WTC11 (cell line): ENCODE measurements around the gene IKZF2. TPM values are rescaled to one million over a fixed set of nuclear protein-coding genes. Genes with fewer than 3 reads are reported as not detected.
A peak's percentile ranks its signal among the peaks of the same experiment; 100 is the strongest.

Experiments used
- ATAC-seq: fragments of 200-7000 bp; cut with Tn5 transposase; 2 replicates; pipeline ENCODE4 v1.10.0; 2021; ENCODE audit warnings: mild to moderate bottlenecking, moderate library complexity
- CTCF ChIA-PET: fragments of 300-600 bp; sonication (Branson Sonifier 250); formaldehyde crosslinking; loops from one replicate; lab custom pipeline; 2021; ENCODE audit warnings: antibody characterized with exemption; lab: Charles Lee
- POLR2A ChIA-PET: fragments of 350-600 bp; sonication (Branson Sonifier 250); formaldehyde crosslinking; loops from one replicate; lab custom pipeline; 2021; ENCODE audit warnings: antibody characterized with exemption; lab: Charles Lee
- DNase-seq: peaks from one replicate; pipeline ENCODE4 v3.0.0; 2021; ENCODE audit warnings: low spot score
- H3K27ac Mint-ChIP-seq: 2 replicates; pipeline ENCODE4 v1.8.0; 2021; ENCODE audit warnings: mixed read lengths
- H3K27me3 Mint-ChIP-seq: 2 replicates; pipeline ENCODE4 v1.8.0; 2021; ENCODE audit warnings: low read depth, mild to moderate bottlenecking, moderate library complexity, mixed read lengths
- H3K36me3 Mint-ChIP-seq: 2 replicates; pipeline ENCODE4 v1.8.0; 2021; ENCODE audit warnings: mixed read lengths
- H3K4me1 Mint-ChIP-seq: 2 replicates; pipeline ENCODE4 v1.8.0; 2022; ENCODE audit warnings: mixed read lengths
- H3K4me3 Mint-ChIP-seq: 2 replicates; pipeline ENCODE4 v1.8.0; 2021; ENCODE audit warnings: mild to moderate bottlenecking, moderate library complexity, mixed read lengths
- H3K9me3 Mint-ChIP-seq: 2 replicates; pipeline ENCODE4 v1.8.0; 2021; ENCODE audit warnings: mixed read lengths
- ATF1 ChIP-seq: sonication (generic); formaldehyde crosslinking; IDR thresholded peaks from 2 replicates; pipeline ENCODE4 v1.8.1; 2023; ENCODE audit warnings: mild to moderate bottlenecking, moderate library complexity, missing genetic modification reagents
- CBFB ChIP-seq: sonication (generic); formaldehyde crosslinking; IDR thresholded peaks from 2 replicates; pipeline ENCODE4 v1.8.1; 2022; ENCODE audit warnings: mild to moderate bottlenecking, low read depth, missing genetic modification reagents
- ELF4 ChIP-seq: sonication (generic); formaldehyde crosslinking; IDR thresholded peaks from 2 replicates; pipeline ENCODE4 v1.8.1; 2022; ENCODE audit warnings: low read depth, mild to moderate bottlenecking, moderate library complexity, missing genetic modification reagents
- GTF2I ChIP-seq: fragments of 250-450 bp; sonication (Bioruptor Pico); conservative IDR thresholded peaks from 2 replicates; pipeline ENCODE4 v1.4.0; 2021; ENCODE audit warnings: mild to moderate bottlenecking
- JAZF1 ChIP-seq: fragments of 250-450 bp; sonication (Bioruptor Pico); IDR thresholded peaks from 2 replicates; pipeline ENCODE4 v1.9.0; 2021; ENCODE audit warnings: moderate library complexity, mild to moderate bottlenecking, inconsistent platforms
- JUN ChIP-seq: sonication (generic); formaldehyde crosslinking; IDR thresholded peaks from 2 replicates; pipeline ENCODE4 v1.8.0; 2023; ENCODE audit warnings: mild to moderate bottlenecking, missing genetic modification reagents
- NR2C2 ChIP-seq: sonication (generic); formaldehyde crosslinking; IDR thresholded peaks from 2 replicates; pipeline ENCODE4 v1.8.0; 2022; ENCODE audit warnings: mild to moderate bottlenecking, missing genetic modification reagents
- OVOL2 ChIP-seq: fragments of 250-450 bp; sonication (Bioruptor Pico); IDR thresholded peaks from 2 replicates; pipeline ENCODE4 v1.9.0; 2021; ENCODE audit warnings: mild to moderate bottlenecking, borderline replicate concordance
- PRRX2 ChIP-seq: fragments of 250-450 bp; sonication (Bioruptor Pico); IDR thresholded peaks from 2 replicates; pipeline ENCODE4 v1.8.0; 2021; ENCODE audit warnings: mild to moderate bottlenecking
- RELA ChIP-seq: sonication (generic); formaldehyde crosslinking; IDR thresholded peaks from 2 replicates; pipeline ENCODE4 v1.8.1; 2022; ENCODE audit warnings: missing genetic modification reagents, mild to moderate bottlenecking, borderline replicate concordance
- TEAD1 ChIP-seq: sonication (generic); formaldehyde crosslinking; IDR thresholded peaks from 2 replicates; pipeline ENCODE4 v1.8.0; 2022; ENCODE audit warnings: mild to moderate bottlenecking, missing genetic modification reagents
- TEAD4 ChIP-seq: sonication (generic); formaldehyde crosslinking; IDR thresholded peaks from 2 replicates; pipeline ENCODE4 v1.8.0; 2022; ENCODE audit warnings: mild to moderate bottlenecking, missing genetic modification reagents
- USF1 ChIP-seq: sonication (generic); formaldehyde crosslinking; IDR thresholded peaks from 2 replicates; pipeline ENCODE4 v1.8.0; 2022; ENCODE audit warnings: mild to moderate bottlenecking, missing genetic modification reagents
- ZBTB21 ChIP-seq: sonication (generic); formaldehyde crosslinking; IDR thresholded peaks from 2 replicates; pipeline ENCODE4 v1.8.1; 2023; ENCODE audit warnings: mild to moderate bottlenecking, missing genetic modification reagents, borderline replicate concordance
- ZNF671 ChIP-seq: fragments of 250-450 bp; sonication (Bioruptor Pico); IDR thresholded peaks from 2 replicates; pipeline ENCODE4 v1.8.0; 2021; ENCODE audit warnings: mild to moderate bottlenecking
- total RNA-seq: library from RNA; stranded (reverse); gene quantifications from 3 replicates; pipeline ENCODE4 v1.2.3, GENCODE V29; 2021
- TF ChIP-seq, protein P1 (sequence below): sonication (generic); formaldehyde crosslinking; IDR thresholded peaks from 2 replicates; pipeline ENCODE4 v1.8.1; 2023; ENCODE audit warnings: mild to moderate bottlenecking, missing genetic modification reagents, moderate library complexity
- TF ChIP-seq, protein P2 (sequence below): sonication (generic); formaldehyde crosslinking; IDR thresholded peaks from 2 replicates; pipeline ENCODE4 v1.8.1; 2022; ENCODE audit warnings: missing genetic modification reagents, borderline replicate concordance

IKZF2 gene
- total RNA-seq, 1 experiment from 2014 or later = 4.2 TPM

- Mint-ChIP-seq H3K4me3 (peak overlapping the region; percentile 73), H3K27ac (peak overlapping the region; percentile 97), H3K9me3 (peaks cover 11% of the 10 kb centered on the region; the same call in 1 of the 2 replicates), H3K4me1 (peaks cover 51% of the 10 kb centered on the region), H3K27me3 (no peaks in the 10 kb centered on the region), H3K36me3 (peaks cover 12% of the 10 kb centered on the region)
- DNase-seq (peak; percentile 26), ATAC-seq (peak; percentile 63)
- ChIA-PET CTCF (interaction anchor here (1.3 to 1.6 kb wide), 3 partner anchors 36 to 40 kb away, joined by 3 to 8 read pairs (median 4); no protein-coding TSS in a partner anchor), POLR2A (interaction anchor here (0.6 to 1.2 kb wide), 3 partner anchors 10 to 739 kb away, joined by 3 read pairs; no protein-coding TSS in a partner anchor)
- TF ChIP-seq USF1 (CRISPR knock-in tag) (peak; percentile 55; the same call in 1 of the 2 replicates), ATF1 (CRISPR knock-in tag) (no peak), OVOL2 (CRISPR knock-in tag) (no peak), JAZF1 (CRISPR knock-in tag) (no peak)
- TF ChIP-seq, protein P1, sequence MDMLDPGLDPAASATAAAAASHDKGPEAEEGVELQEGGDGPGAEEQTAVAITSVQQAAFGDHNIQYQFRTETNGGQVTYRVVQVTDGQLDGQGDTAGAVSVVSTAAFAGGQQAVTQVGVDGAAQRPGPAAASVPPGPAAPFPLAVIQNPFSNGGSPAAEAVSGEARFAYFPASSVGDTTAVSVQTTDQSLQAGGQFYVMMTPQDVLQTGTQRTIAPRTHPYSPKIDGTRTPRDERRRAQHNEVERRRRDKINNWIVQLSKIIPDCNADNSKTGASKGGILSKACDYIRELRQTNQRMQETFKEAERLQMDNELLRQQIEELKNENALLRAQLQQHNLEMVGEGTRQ (CRISPR knock-in tag) = peak; percentile 66
Measured at GRCh38 chr2:213189001-213189899, 37.8 kb upstream of the IKZF2 start.

DNA sequence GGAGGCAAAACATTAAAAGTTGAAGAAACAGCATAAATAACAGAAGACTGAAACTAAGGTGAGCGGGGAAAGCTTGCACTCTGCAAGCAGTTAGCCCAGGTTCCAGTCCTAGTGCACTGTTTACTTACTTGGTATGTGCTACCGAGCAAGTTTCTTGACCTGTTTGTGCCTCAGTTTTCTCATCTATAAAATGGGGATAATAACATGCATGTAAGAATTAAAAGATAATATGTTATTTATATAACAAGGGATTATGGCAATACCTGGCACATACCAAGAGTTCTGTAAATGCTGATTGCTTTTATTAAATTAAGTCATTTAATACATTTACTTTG, 37.1 kb upstream of the IKZF2 start:
- peaks cover 11% of the 10 kb centered on the region; the same call in 1 of the 2 replicates for H3K9me3 Mint-ChIP-seq
- TF ChIP-seq JUN (CRISPR knock-in tag) (no peak), GTF2I (CRISPR knock-in tag) (peak; percentile 92), RELA (CRISPR knock-in tag) (no peak)
- TF ChIP-seq, all 79 proteins: peak for 1
- DNase-seq (no peak), ATAC-seq (no peak)
- ChIA-PET CTCF (interaction anchor here (1.6 kb wide), 2 partner anchors 35 to 39 kb away, joined by 4 to 8 read pairs; no protein-coding TSS in a partner anchor), POLR2A (interaction anchor here (1.2 kb wide), 1 partner anchor 9 kb away, joined by 3 read pairs; no protein-coding TSS in a partner anchor)
- Mint-ChIP-seq H3K27me3 (no peaks in the 10 kb centered on the region), H3K36me3 (peaks cover 12% of the 10 kb centered on the region), H3K27ac (peak overlapping the region; percentile 100), H3K4me1 (peaks cover 58% of the 10 kb centered on the region), H3K4me3 (peak overlapping the region; percentile 62)

- Mint-ChIP-seq H3K4me1 (peaks cover 63% of the 10 kb centered on the region), H3K27me3 (no peaks in the 10 kb centered on the region), H3K27ac (peak overlapping the region; percentile 100), H3K4me3 (peak overlapping the region; percentile 62), H3K9me3 (peaks cover 11% of the 10 kb centered on the region; the same call in 1 of the 2 replicates), H3K36me3 (peaks cover 12% of the 10 kb centered on the region)
- TF ChIP-seq, protein P1 (CRISPR knock-in tag) = no peak
- TF ChIP-seq TEAD4 = peak; percentile 96
- no peak for TF ChIP-seq CBFB (CRISPR knock-in tag)
- no peak for TF ChIP-seq ELF4
- peak; percentile 99 for TF ChIP-seq TEAD1 (CRISPR knock-in tag)
- TF ChIP-seq ZBTB21 (CRISPR knock-in tag) = no peak
- TF ChIP-seq, protein P2, sequence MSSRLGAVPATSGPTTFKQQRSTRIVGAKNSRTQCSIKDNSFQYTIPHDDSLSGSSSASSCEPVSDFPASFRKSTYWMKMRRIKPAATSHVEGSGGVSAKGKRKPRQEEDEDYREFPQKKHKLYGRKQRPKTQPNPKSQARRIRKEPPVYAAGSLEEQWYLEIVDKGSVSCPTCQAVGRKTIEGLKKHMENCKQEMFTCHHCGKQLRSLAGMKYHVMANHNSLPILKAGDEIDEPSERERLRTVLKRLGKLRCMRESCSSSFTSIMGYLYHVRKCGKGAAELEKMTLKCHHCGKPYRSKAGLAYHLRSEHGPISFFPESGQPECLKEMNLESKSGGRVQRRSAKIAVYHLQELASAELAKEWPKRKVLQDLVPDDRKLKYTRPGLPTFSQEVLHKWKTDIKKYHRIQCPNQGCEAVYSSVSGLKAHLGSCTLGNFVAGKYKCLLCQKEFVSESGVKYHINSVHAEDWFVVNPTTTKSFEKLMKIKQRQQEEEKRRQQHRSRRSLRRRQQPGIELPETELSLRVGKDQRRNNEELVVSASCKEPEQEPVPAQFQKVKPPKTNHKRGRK (CRISPR knock-in tag) = no peak
- TF ChIP-seq NR2C2 (CRISPR knock-in tag) = no peak
- 0 out of 2 replicates have a peak, but pooled peaks have one; percentile 18 for TF ChIP-seq PRRX2
- 0 out of 2 replicates have a peak, but pooled peaks have one; percentile 16 for TF ChIP-seq ZNF671 (CRISPR knock-in tag)
- ATAC-seq (peak; percentile 91), DNase-seq (peak; percentile 72)
- ChIA-PET CTCF (no interaction called here), POLR2A (no interaction called here)
Measured at GRCh38 chr2:213187833-213188532, 36.6 kb upstream of the IKZF2 start.
